IMR-90 (cell line): ENCODE results near the gene XDH.

Experiments used
- CTCF ChIP-seq: conservative IDR thresholded peaks from 2 replicates; pipeline ENCODE4 v1.5.1; 2012; ENCODE audit warnings: mild to moderate bottlenecking, low read depth, low read length, improper control_type of control experiment
- POLR2A ChIP-seq: IDR thresholded peaks from 2 replicates; pipeline ENCODE4 v1.6.1; 2012; ENCODE audit warnings: mild to moderate bottlenecking, low read depth, low read length
- RCOR1 ChIP-seq: IDR thresholded peaks from 2 replicates; pipeline ENCODE4 v1.6.1; 2012; ENCODE audit warnings: mild to moderate bottlenecking, low read length, improper control_type of control experiment; ENCODE audit not compliant: insufficient replicate concordance

- TF ChIP-seq RCOR1 (no peak), POLR2A (no peak), CTCF (no peak)
Observed at GRCh38 chr2:31337197-31337596, 77.3 kb downstream of the XDH start.
